Activated CD4-positive, alpha-beta T cell treated with anti-CD3 and anti-CD28 coated beads for 36 hours (primary cell): Measurements from ENCODE around the gene MZB1. TPM values are rescaled to one million over a fixed set of nuclear protein-coding genes. Genes with fewer than 3 reads are reported as not detected.
"Not testable (repeated sequence)": the region's sequence is repeated elsewhere in the genome, so short reads cannot be mapped to it uniquely, and the experiment has no call there.

Experiments
- ATAC-seq: fragments of 200-7000 bp; cut with Tn5 transposase; one replicate; pipeline ENCODE4 v1.10.0; 2021; ENCODE audit warnings: mild to moderate bottlenecking, moderate library complexity
- CTCF ChIA-PET: fragments of 350-600 bp; sonication (Branson Sonifier 250); formaldehyde crosslinking; loops from one replicate; lab custom pipeline; 2021; ENCODE audit warnings: antibody characterized with exemption; lab: Charles Lee
- POLR2A ChIA-PET: fragments of 350-600 bp; sonication (Branson Sonifier 250); formaldehyde crosslinking; loops from one replicate; lab custom pipeline; 2021; ENCODE audit warnings: antibody characterized with exemption, inconsistent platforms; lab: Charles Lee
- DNase-seq: peaks from one replicate; pipeline ENCODE4 v3.0.0-alpha.2; 2020
- H3K27ac Mint-ChIP-seq: one replicate; pipeline ENCODE4 v1.8.0; 2021; ENCODE audit warnings: mixed read lengths
- H3K27me3 Mint-ChIP-seq: one replicate; pipeline ENCODE4 v1.8.0; 2021; ENCODE audit warnings: mixed read lengths
- H3K36me3 Mint-ChIP-seq: one replicate; pipeline ENCODE4 v1.8.0; 2021; ENCODE audit warnings: low read depth, mixed read lengths
- H3K4me1 Mint-ChIP-seq: one replicate; pipeline ENCODE4 v1.8.0; 2021; ENCODE audit warnings: mixed read lengths
- H3K4me3 Mint-ChIP-seq: one replicate; pipeline ENCODE4 v1.8.0; 2021; ENCODE audit warnings: mild to moderate bottlenecking, moderate library complexity, mixed read lengths
- H3K9me3 Mint-ChIP-seq: one replicate; pipeline ENCODE4 v1.8.0; 2021; ENCODE audit warnings: low read depth, mixed read lengths
- intact Hi-C, 2 experiments: fragments of 100-400 bp; cut with DNase I in 1 of 2; cut with micrococcal nuclease in 1 of 2; formaldehyde crosslinking; loops; one replicate each; pipeline versions ENCODE4 v1.14.2 to v1.15.1; 2022 to 2024; cut with DNase I, micrococcal nuclease
- total RNA-seq, 2 experiments: library from RNA; stranded (reverse); gene quantifications; one replicate each; pipeline ENCODE4 v1.2.3, GENCODE V29; 2021

MZB1 gene
- total RNA-seq, 2 experiments from 2014 or later, result 7.8 to 9.8 TPM

DNA sequence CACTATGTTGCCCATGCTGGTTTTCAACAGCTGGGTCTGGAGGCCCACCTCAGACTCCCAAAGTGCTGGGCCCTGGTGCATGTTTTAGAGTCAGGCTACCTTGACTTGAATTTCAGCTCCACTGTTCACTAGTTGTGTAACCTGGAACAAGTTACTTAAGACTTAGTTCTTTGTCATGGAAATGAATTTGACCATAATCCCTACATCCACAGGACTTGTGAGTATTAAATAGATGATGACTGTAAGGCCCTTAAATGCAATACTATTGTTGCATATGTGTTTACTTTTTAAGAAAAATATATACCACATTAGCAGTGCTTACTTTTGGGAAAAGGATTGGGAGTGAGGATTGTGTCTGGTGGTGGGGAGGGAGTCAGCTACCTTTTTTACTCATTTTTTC lies 31.6 kb downstream of the MZB1 start:
- Mint-ChIP-seq H3K4me3 (no peak overlapping the region), H3K27me3 (no peaks in the 10 kb centered on the region), H3K27ac (no peak overlapping the region), H3K4me1 (peaks cover 23% of the 10 kb centered on the region), H3K36me3 (peaks cover 15% of the 10 kb centered on the region), H3K9me3 (no peaks in the 10 kb centered on the region)
- ATAC-seq (no peak), DNase-seq (no peak)
- CTCF ChIA-PET, result interaction anchor here (0.7 kb wide), 1 partner anchor 16 kb away, joined by 4 read pairs; the partner anchor contains the start of gene PAIP2
- POLR2A ChIA-PET, result interaction anchor here (0.6 kb wide), 1 partner anchor 10 kb away, joined by 4 read pairs; no protein-coding TSS in a partner anchor
- intact Hi-C loops, result no loop called here

DNA sequence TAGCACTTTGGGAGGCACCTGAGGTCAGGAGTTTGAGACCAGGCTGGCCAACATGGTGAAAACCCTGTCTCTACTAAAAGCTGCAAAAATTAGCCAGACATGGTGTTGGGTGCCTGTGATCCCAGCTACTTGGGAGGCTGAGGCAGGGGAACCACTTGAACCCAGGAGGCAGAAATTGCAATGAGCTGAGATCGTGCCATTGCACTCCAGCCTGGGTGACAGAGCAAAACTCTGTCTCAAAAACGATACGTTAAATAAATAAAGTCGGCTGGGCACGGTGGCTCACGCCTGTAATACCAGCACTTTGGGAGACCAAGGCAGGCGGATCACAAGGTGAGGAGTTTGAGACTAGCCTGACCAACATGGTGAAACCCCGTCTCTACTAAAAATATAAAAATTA lies 33.8 kb downstream of the MZB1 start:
- H3K9me3 Mint-ChIP-seq, ATAC-seq, H3K27ac Mint-ChIP-seq, H3K27me3 Mint-ChIP-seq, intact Hi-C loops, DNase-seq, H3K4me3 Mint-ChIP-seq, POLR2A ChIA-PET: not testable (repeated sequence)
- peaks cover 26% of the 10 kb centered on the region for H3K4me1 Mint-ChIP-seq
- CTCF ChIA-PET, result interaction anchor here (0.9 to 1.7 kb wide), 3 partner anchors 9 to 18 kb away, joined by 3 to 5 read pairs (median 3); partner anchors contain the start of gene PAIP2
- peaks cover 15% of the 10 kb centered on the region for H3K36me3 Mint-ChIP-seq

GRCh38 chr5:139354186-139354585 lies 35.5 kb downstream of the MZB1 start:
- Mint-ChIP-seq H3K36me3 (peaks cover 15% of the 10 kb centered on the region), H3K9me3 (no peaks in the 10 kb centered on the region), H3K27ac (no peak overlapping the region), H3K4me3 (no peak overlapping the region), H3K4me1 (peaks cover 28% of the 10 kb centered on the region), H3K27me3 (no peaks in the 10 kb centered on the region)
- ChIA-PET POLR2A (interaction anchor here (0.6 kb wide), 1 partner anchor 9 kb away, joined by 5 read pairs; no protein-coding TSS in a partner anchor), CTCF (interaction anchor here (0.7 to 1.3 kb wide), 2 partner anchors 17 to 371 kb away, joined by 3 to 4 read pairs; no protein-coding TSS in a partner anchor)
- intact Hi-C loops, result no loop called here
- DNase-seq (no peak), ATAC-seq (no peak)

DNA sequence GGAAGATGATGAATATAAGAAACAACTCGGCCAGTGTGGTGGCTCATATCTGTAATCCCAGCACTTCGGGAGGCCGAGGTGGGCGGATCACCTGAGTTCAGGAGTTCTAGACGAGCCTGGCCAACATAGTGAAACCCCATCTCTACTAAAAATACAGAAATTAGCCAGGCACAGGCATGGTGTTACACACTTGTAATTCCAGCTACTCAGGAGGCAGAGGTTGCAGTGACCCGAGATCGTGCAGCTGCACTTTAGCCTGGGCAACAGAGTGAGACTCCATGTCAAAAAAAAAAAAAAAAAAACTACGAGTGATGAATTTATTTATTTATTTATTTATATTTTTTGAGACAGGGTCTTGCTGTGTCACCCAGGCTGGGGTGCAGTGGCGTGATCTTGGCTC lies 41.9 kb downstream of the MZB1 start:
- POLR2A ChIA-PET, result interaction anchor here (0.7 kb wide), 4 partner anchors 10 to 99 kb away, joined by 3 to 6 read pairs (median 4); no protein-coding TSS in a partner anchor
- DNase-seq, H3K27ac Mint-ChIP-seq, H3K9me3 Mint-ChIP-seq, intact Hi-C loops, H3K27me3 Mint-ChIP-seq, ATAC-seq, H3K4me3 Mint-ChIP-seq, CTCF ChIA-PET: not testable (repeated sequence)
- Mint-ChIP-seq H3K36me3 (peaks cover 27% of the 10 kb centered on the region), H3K4me1 (peaks cover 52% of the 10 kb centered on the region)

DNA sequence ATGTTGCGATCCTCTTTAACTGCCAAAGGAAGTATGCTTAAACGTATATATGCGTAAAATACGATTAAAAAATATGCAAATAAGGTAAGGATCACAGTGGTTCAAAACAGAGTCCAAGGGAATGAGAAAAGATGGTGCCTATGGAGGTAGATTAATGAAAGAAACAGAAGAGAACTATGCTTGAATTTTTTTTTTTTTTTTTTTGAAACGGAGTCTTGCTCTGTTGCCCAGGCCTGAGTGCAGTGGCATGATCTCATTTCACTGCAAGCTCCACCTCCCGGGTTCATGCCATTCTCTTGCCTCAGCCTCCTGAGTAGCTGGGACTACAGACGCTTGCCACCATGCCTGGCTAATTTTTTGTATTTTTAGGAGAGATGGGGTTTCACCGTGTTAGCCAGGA lies 44.3 kb downstream of the MZB1 start:
- ChIA-PET POLR2A (interaction anchor here (0.6 to 2.3 kb wide), 3 partner anchors 9 to 52 kb away, joined by 4 to 5 read pairs (median 5); partner anchors contain the start of gene MATR3), CTCF (interaction anchor here (1.5 kb wide), 1 partner anchor 12 kb away, joined by 3 read pairs; no protein-coding TSS in a partner anchor)
- H3K27me3 Mint-ChIP-seq, ATAC-seq, H3K4me3 Mint-ChIP-seq, H3K9me3 Mint-ChIP-seq, DNase-seq, intact Hi-C loops, H3K27ac Mint-ChIP-seq: not testable (repeated sequence)
- H3K36me3 Mint-ChIP-seq, result peaks cover 26% of the 10 kb centered on the region
- H3K4me1 Mint-ChIP-seq, result peaks cover 58% of the 10 kb centered on the region

GRCh38 chr5:139344177-139344576 lies 45.5 kb downstream of the MZB1 start:
- H3K27ac Mint-ChIP-seq, result no peak overlapping the region
- H3K36me3 Mint-ChIP-seq, result peaks cover 26% of the 10 kb centered on the region
- no peaks in the 10 kb centered on the region for H3K9me3 Mint-ChIP-seq
- H3K4me1 Mint-ChIP-seq, result peaks cover 59% of the 10 kb centered on the region
- ChIA-PET CTCF (interaction anchor here (0.6 to 1.6 kb wide), 5 partner anchors 12 to 359 kb away, joined by 3 to 4 read pairs (median 3); no protein-coding TSS in a partner anchor), POLR2A (interaction anchor here (0.8 to 2.3 kb wide), 2 partner anchors 51 to 92 kb away, joined by 5 read pairs; partner anchors contain the start of gene MATR3)
- H3K4me3 Mint-ChIP-seq, result peak overlapping the region; percentile 5
- DNase-seq (no peak), ATAC-seq (no peak)
- no peaks in the 10 kb centered on the region for H3K27me3 Mint-ChIP-seq
- intact Hi-C loops, result no loop called here

DNA sequence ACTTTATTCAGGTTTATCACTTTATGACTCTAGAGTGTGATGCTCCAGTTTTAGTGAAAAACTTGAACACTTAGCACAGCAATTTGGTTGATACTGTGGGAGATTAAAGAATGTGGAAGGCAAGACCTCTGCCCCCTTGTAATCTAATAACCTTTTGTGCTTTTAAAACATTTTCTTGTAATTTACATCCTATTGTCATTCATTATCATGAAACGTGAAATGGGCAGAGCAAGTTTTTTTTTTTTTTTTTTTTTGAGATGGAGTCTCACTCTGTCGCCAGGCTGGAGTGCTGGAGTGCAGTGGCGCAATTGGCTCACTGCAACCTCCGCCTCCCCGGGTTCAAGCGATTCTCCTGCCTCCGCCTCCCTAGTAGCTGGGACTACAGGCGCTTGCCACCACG lies 46.2 kb downstream of the MZB1 start:
- Mint-ChIP-seq H3K36me3 (peaks cover 25% of the 10 kb centered on the region), H3K9me3 (no peaks in the 10 kb centered on the region), H3K27ac (peak overlapping the region; percentile 94), H3K4me1 (peaks cover 55% of the 10 kb centered on the region), H3K27me3 (no peaks in the 10 kb centered on the region), H3K4me3 (peak overlapping the region; percentile 88)
- no peak for DNase-seq
- ChIA-PET CTCF (interaction anchor here (0.6 to 1.6 kb wide), 4 partner anchors 11 to 359 kb away, joined by 3 to 4 read pairs (median 4); no protein-coding TSS in a partner anchor), POLR2A (no interaction called here)
- ATAC-seq, result no peak
- intact Hi-C loops, result loop anchor here in 1 of 2 experiments (2.0 kb wide), 1 partner anchor 217 kb away; the partner anchor contains the start of gene UBE2D2

GRCh38 chr5:139342423-139342723 lies 47.3 kb downstream of the MZB1 start:
- ATAC-seq (no peak), DNase-seq (no peak)
- H3K36me3 Mint-ChIP-seq, result peaks cover 24% of the 10 kb centered on the region

DNA sequence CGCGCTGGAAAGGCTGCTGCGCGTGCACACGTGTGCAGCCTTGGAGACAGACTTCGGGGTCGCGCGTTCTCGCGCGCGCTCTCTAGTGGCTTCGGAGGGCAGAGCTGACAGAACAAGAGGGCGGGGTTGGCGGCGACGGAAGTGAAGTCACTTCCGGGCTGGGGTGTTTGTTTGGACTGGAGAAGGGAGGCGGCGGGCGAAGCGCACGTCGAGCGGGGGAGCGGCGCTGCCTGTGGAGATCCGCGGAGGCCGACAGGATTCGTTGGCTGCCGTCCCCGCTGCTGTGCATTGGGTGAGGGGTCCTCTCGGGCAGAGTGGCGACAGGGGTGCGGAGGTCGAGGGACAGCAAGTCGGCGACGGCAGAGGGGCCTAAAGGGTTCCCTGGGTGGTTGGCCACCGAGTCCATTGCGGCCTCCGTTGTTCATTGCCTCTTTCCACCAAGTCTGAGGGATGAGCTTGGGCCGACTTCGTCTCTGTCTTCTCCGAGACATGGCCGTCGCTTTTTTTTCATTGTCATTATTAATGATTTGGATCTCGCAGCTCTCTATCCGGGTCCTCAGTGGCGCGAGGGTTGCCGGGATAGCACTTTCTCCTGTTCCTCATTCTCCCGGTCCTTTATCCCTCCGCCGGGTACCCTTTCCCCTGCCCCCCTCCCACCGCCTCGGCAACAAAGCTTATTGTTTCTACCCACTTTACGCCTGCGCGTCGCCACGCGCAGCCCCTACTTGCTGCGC lies 47.9 kb downstream of the MZB1 start, which contains the start of gene PAIP2:
Gene PAIP2, plus strand, starts transcription at position 166 of the 734 bp plus-strand sequence. CDS start 21,931 bp downstream, outside the sequence.
- ChIA-PET POLR2A (interaction anchor here (0.7 to 1.6 kb wide), 9 partner anchors 14 to 615 kb away, joined by 3 to 16 read pairs (median 4); partner anchors contain the start of genes DNAJC18, MATR3 and SPATA24), CTCF (interaction anchor here (0.5 to 3.0 kb wide), 19 partner anchors 9 to 91 kb away, joined by 3 to 16 read pairs (median 4); partner anchors contain the start of gene PROB1)
- Mint-ChIP-seq H3K36me3 (peaks cover 22% of the 10 kb centered on the region), H3K27me3 (no peaks in the 10 kb centered on the region), H3K27ac (peak within 1 kb of the TSS; percentile 94), H3K4me3 (peak within 1 kb of the TSS; percentile 88), H3K4me1 (peaks cover 53% of the 10 kb centered on the region), H3K9me3 (no peaks in the 10 kb centered on the region)
- ATAC-seq (peak; percentile 88), DNase-seq (peak; percentile 99)
- intact Hi-C loops, result loop anchor here (1.0 to 2.0 kb wide), 12 partner anchors 48 to 878 kb away; partner anchors contain the start of genes SIL1 (in 2 of the 2), DNAJC18 (in 1 of the 2), ETF1 (in 1 of the 2) and HSPA9 (in 1 of the 2)

More at GRCh38 chr5:139342423-139342723, 47.3 kb downstream of the MZB1 start:
- Mint-ChIP-seq H3K9me3 (no peaks in the 10 kb centered on the region), H3K4me3 (peak overlapping the region; percentile 88), H3K4me1 (peaks cover 54% of the 10 kb centered on the region), H3K27ac (peak overlapping the region; percentile 94), H3K27me3 (no peaks in the 10 kb centered on the region)
- intact Hi-C loops, result loop anchor here (1.0 to 2.0 kb wide), 8 partner anchors 48 to 878 kb away; partner anchors contain the start of genes DNAJC18 (in 1 of the 2), ETF1 (in 1 of the 2), SIL1 (in 1 of the 2) and UBE2D2 (in 1 of the 2)
- CTCF ChIA-PET, result interaction anchor here (0.5 to 3.0 kb wide), 14 partner anchors 9 to 91 kb away, joined by 3 to 16 read pairs (median 4); partner anchors contain the start of gene PROB1
- POLR2A ChIA-PET, result interaction anchor here (0.8 to 1.6 kb wide), 7 partner anchors 15 to 97 kb away, joined by 3 to 16 read pairs (median 4); partner anchors contain the start of genes DNAJC18, MATR3 and SPATA24

- CTCF ChIA-PET, result interaction anchor here (0.7 to 3.0 kb wide), 16 partner anchors 9 to 755 kb away, joined by 3 to 16 read pairs (median 4); partner anchors contain the start of gene PROB1
- H3K36me3 Mint-ChIP-seq, result peaks cover 19% of the 10 kb centered on the region
- H3K27me3 Mint-ChIP-seq, result no peaks in the 10 kb centered on the region
- POLR2A ChIA-PET, result interaction anchor here (0.7 to 1.6 kb wide), 7 partner anchors 32 to 615 kb away, joined by 3 to 16 read pairs (median 4); partner anchors contain the start of genes DNAJC18, MATR3 and SPATA24
- H3K9me3 Mint-ChIP-seq, result no peaks in the 10 kb centered on the region
- peaks cover 57% of the 10 kb centered on the region for H3K4me1 Mint-ChIP-seq
- peak overlapping the region; percentile 88 for H3K4me3 Mint-ChIP-seq
- no peak for DNase-seq
- intact Hi-C loops, result loop anchor here (1.0 kb wide), 6 partner anchors 47 to 766 kb away; partner anchors contain the start of genes HSPA9 (in 1 of the 2), MATR3 (in 1 of the 2), SIL1 (in 1 of the 2) and SPATA24 (in 1 of the 2)
- H3K27ac Mint-ChIP-seq, result peak overlapping the region; percentile 94
- peak; percentile 45 for ATAC-seq
These were observed 48.5 kb downstream of the MZB1 start for GRCh38 chr5:139341187-139341688.
